ENCODE measurements around the gene RITA1.

RITA1 gene

DNA sequence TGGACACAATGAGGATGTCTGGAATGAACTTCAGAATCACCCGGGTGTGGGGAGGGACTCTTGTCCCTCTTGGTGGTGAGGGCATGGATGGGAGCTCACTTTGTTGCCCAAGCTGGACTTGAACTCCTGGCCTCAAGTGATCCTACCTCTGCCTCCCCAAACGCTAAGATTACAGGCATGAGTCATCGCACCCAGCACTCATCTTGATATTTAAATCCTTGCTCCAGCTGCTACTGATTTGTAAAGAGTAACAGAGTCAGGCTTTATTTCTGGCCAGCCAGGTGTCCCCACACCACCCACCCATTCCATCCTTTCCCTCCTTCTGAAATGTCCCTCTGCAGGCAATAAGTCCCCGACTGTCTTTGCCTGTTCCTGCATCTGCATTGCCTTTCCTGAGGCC, 5.2 kb upstream of the RITA1 start:
- no peak for DNase-seq

DNA sequence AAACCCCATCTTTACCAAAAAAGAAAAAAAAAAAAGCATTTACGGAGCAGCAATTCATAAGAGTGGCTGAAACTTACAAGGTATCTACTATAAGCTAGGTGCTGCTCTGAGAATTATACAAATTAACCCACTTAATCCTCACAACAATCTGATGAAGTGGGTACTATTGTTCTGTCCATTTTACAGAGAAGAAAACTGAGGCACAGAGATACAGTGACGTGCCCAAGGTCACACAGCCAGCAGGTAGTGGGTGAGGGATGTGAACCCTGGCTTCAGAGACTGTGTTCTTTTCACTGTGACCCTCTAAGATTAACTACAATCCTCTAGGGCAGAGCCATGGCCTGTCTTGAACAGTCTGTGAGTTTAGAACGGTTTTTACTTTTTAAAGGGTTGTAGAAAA, 3.5 kb upstream of the RITA1 start:
- no peak for DNase-seq

DNA sequence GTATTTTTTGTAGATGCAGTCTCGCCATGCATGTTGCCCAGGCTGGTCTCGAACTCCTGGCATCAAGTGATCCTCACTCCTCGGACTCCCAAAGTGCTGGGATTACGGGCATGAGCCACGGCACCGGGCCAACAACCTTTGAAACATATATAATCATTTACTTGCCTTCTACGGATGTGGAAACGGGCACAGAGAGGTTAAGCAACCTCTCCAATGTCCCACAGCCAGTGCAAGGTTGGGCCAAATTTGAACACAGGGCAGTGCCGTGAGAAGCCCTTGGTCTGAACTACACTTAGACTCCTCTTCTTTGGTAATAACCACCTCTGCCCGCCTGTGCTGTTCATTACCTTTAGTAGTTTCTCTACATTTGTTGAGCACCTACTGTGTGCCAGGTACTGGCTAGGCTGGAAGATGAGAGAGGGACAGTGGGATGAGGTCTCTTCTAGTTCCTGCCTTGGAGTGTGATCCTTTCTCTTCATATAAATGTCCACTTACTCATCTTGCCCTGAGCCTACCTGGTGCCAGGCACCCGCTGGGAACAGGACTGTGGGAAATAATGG, 2.4 kb upstream of the RITA1 start:
- no peak for DNase-seq

DNA sequence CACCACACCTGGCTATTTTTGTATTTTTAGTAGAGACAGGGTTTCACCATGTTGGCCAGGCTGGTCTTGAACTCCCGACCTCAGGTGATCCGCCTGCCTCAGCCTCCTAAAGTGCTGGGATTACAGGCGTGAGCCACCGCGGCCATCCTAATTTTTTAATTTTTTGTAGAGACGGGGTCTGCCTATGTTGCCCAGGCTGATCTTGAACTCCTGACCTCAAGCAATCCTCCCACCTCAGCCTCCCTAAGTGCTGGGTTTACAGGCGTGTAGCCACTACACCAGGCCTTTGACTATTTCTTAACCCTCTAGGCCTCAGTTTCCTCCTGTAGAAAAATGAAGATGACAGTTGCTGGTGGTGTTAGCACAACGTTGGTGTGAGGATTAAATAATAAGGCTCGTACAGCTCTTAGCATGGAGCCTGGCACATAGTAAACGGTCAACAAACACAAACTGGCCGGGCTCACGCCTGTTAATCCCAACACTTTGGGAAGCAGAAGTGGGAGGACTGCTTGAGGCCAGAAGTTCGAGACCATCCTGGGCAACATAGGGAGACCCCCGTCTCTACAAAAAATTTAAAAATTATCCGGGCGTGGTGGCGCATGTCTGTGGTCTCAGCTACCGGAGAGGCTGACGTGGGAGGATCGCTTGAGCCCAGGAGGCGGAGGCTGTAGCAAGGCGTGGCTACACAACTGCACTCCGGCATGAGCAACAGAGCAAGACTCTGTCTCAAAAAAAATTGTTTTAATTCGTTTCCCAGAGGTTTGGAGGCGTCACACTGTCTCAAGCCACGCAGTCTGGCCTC, 1.2 kb upstream of the RITA1 start:
- DNase-seq: peak in 1 of 2 experiments; percentile 75

DNA sequence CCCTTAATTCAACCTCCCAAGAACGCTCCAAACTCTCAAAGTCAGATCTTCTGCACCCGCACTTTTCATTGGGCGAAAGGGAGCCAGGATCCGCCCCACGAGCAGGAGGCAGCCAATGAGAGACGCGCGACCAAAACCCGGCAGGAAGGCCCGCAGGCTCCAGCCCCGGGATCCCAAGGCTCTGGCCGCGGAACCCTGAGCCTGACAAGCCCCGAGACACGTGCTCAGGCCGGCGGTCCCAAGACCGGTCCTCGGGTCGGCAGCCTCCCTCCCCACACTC, 681 bp upstream of the RITA1 start:
- DNase-seq: peak; percentile 82 to 85

DNA sequence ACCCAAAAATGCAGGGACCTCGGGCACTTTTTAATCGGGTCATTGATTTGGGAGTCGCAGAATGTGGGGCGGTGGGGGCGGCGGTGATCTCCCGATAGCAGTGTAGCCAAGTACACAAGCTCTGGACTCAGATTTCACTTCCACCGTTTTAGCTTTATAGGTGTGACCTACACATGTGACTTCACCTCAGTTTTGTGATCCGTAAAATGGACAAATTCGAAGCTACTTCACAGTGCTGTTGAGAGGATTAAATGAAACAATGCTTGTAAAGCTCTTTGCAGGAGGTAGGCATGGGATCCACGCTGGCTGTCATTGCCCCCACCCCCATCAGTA, 478 bp downstream of the RITA1 start:
- no peak for DNase-seq

DNA sequence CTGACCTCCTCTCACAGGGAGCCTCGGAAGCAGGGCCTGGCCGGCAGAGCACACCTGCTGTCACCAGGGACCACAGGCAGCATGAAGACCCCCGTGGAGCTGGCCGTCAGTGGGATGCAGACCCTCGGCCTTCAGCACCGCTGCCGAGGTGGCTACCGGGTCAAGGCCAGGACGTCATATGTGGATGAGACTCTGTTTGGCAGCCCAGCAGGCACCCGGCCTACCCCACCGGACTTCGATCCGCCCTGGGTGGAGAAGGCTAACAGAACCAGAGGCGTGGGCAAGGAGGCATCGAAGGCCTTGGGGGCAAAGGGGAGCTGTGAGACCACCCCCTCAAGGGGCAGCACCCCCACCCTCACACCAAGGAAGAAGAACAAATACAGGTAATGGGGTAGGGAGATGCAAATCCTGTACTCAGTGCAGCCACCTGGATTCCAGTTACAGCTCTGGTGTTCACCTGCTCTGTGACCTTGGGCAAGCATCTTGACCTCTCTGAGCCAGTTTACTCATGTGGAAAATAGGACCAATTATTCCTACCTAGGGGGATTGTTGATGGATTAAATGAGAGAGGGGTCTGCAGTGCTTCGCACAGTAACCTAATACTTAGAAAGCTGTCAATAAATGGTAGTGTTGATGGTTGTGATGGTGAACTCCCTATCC, 1.3 kb downstream of the RITA1 start:
- DNase-seq: no peak

DNA sequence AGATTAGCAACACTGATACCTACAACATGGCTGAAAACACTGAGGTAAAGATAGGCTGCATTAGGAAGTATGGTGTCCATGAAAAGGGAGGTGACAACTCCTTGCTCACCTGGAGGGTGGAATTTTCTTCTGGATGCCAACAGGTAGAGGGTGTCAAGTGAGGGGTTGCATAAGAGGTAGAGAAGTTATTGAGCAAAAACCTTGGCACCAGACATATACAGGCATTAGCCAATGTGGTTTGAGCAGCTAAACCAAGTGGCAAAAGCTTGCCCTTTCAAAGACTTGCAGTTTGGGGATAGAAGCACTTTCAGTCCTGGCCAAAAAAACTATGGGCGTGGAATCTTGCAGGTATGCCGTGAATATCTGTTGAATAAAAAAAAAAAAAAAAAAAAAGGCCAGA, 3.8 kb downstream of the RITA1 start:
- DNase-seq: no peak

DNA sequence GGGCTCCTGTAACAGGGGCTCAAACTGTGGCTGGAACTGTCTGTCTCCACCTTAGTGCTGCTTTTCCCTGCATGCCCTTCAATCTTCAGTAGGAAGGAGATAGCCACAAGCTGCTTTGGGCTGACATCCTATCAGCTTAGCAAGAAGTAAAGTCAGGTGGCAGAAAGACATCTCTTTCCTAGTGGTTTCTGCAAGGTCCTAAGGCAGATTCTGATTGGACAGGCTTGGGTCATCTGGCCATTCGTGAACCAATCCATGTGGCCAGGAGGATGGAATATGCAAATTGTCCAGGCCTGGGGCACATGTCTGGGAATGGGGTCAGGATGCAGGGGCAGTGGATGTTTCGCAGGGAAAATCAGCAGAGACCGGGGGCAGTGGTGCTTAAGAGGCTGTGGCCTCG, 5.2 kb downstream of the RITA1 start:
- no peak for DNase-seq

DNA sequence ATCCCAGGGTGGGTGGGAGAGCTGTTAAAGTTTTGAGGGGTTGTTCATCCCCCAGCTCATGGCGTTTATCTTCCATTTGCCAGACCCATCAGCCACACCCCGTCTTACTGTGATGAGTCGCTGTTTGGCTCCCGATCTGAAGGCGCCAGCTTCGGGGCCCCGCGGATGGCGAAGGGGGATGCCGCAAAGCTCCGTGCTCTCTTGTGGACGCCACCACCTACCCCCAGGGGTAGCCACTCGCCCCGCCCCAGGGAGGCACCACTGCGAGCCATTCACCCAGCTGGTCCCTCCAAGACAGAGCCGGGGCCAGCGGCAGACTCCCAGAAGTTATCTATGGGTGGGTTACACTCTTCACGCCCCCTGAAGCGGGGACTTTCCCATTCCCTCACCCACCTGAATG, 5.7 kb downstream of the RITA1 start:
- no peak for DNase-seq

DNA sequence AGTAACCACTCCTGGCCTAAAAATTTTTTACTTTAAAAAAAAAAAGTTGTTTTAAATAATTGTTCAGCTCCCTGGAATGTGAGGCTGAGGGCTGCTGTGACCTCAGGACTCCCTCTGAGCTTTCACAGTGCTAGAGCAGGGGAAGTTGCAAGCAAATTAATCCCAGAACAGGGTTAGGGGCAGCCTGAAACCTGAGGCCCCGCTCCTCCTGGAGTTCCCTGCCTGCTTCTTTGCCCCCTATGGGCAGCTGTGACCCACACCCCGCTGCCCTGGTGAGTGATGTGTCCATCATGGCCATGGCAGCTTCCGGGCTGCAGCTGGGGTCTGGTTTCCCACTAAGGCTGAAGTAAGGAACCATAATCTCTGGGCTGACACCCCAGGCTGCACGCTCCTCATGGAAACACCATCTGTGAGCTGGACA, 9.5 kb downstream of the RITA1 start:
- DNase-seq: no peak

DNA sequence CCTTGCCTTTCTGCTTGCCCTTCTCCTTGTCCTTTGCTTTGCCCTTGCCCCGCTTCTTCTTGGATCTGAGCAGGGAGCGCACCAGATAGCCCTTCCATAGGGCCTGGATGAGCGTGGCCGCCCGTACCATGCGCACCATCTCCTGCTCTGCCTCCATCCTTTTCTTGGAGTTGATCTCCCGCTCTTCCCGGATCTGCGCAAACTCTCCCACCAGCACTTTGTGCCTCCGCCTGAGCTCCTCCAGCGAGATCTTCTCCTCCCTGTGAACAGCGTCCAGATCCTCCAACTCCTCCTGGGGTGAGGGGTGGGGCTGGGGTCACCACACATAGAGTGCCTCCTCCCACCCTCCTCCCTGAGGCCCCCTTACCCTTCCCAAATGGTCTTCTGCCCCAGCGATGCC, 10.1 kb downstream of the RITA1 start:
- DNase-seq: no peak

DNA sequence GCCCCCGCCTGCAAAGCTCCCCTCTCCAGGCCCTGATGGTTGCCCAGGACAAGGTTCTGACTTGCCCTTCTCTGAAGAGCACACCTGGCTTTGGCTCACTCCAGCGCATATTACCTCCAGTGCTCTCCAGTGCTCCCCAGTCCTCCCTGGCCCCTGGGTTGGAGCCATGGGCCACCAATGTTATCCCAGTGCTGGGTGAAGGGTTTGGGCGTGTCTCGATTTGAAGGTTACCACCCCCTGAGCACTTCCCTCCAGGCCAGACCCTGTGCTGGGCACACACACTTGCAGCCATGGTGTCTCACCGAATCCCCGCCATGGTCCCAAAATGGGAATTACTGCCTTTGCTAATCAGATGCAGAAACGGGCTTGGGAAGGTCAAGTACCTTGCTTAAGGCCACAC, 11.1 kb downstream of the RITA1 start:
- DNase-seq: no peak

DNA sequence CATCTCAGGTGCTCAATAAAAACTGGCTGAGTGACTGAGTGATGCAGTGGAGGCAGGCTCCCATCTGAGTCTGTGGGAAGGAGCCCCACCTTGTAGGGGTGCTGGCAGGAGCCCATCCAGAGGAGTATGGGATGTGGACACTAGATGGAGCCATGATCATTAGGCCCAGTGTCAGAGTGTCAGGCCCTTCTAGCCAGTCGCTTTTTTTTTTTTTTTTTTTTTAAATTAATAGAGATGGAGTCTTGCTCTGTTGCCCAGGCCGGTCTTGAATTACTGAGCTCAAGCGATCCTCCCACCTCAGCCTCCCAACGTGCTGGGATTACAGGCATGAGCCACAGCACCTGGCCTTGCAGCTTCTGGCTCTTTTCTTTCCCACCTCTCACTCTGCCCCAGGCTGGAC, 11.5 kb downstream of the RITA1 start:
- DNase-seq: peak in 1 of 2 experiments; percentile 52

DNA sequence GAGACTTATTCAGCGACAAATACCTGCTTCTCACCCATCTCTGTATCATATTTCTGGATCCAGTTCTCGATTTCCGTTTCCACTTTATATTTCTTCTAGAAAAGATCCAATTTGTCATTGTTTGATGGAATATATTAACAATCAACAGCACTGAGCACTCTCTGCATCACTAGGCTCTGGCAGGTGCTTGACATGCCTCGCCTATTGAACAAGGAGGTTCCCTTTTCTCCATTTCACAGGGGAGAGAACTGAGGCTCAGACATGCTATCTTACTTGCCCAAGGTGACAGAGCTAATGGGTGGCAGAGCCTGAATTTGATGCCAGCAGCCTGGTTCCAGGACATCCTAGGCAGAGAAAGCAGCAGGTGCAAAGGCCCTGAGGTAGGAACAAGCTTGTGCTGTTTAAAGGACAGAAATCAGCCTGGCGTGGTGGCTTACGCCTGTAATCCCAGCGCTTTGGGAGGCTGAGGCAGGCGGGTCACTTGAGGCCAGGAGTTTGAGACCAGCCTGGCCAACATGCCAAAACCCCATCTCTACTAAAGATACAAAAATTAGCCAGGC, 12.1 kb downstream of the RITA1 start:
- no peak for DNase-seq

DNA sequence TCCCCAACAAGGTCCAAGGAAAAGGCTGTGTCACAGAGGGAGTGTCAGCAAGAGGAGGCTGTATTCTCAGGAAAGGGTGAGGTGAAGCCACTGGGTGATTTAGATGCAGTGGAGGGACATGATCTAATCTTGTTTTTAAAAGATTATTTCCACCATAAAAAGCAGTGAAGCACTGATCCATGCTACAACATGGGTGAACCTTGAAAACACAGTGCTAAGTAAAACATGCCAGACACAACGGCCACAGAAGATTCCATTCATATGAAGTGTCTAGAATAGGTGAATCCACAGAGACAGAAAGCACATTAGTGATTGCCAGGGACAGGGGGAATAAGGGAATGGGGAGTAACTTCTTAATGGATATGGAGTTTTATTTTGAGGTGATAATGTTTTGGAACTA, 12.8 kb downstream of the RITA1 start:
- no peak for DNase-seq

DNA sequence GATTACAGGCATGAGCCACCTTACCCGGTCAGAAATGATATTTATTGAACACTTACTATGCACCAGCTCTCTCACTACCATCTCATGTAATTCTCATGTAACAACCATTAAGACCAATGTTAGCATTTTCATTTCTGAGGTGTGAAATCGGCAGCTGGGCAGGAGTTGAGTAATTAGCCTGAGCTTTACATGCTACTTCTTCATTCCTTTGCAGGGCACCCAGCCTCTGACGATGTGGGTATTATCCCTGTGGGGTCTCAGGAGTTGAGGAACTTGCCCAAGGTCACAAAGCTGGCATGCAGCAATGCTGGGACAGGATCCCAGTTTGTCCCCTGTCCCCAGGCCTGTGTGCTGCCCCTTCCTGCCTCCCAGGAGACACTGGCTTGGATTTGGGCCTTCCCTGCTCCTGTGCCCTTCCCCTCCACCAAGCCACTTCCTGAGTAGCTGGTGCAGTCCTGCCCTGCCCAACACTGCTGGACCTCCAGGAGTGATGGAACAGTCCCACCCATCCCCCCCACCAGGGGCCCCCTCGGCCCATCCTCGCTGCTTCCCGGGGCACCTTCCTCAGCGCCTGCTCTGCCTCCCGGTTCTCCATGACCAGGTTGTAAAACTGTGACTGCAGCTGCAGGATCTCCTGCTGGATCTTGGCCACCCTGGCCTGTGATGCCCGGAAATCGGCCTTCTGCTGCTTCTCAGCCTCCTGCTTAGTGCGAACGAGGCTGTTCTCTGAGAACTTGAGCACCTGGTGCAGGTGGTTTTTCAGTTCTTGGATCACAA, 14.7 kb downstream of the RITA1 start:
- DNase-seq: no peak

DNA sequence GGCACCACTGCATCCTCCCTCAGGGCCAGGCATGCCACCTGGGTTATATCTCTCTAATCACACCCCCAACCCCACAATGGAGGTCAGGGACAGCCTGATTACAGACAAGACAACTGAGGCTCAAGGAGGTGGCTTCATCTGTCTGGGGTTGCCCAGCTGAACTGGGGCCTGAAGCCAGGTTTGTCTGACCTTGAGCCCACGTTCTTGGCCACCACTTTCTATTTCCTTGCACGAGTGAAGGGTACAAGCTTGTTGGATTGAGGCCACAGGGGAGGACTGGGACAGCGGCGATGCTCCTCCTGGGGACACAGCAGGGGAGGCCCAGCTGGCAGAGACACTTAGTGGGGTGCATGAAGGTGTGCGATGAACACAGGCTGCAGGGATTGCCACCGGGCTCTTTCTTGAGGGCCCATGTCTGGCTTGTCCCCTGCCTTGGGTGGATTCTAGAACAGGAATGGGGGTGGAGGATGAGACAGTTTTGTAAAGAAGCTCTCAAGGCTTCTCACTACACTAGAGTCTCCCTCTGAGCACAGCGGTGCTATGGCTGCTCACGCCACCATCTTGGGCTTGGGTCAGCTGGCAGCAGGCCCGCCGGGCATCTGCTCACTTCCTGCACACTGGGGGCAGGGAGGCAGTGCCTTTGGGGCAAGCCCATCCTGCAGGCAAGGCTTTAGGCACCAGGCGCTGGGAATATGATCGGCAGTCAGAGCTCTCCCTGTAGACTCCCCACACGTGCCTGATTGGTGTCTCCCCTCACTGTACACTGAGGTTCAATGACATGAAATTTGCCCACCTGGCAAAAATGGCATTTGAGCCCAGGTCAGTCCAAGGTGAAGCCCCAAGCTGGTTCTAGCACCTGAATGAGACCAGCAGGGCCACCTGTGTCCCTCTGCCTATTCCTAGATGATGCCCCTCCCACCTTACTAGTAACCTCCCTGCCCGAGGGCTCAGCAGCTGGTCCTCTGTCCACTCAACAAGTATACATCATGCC, 16.0 kb downstream of the RITA1 start:
- DNase-seq: no peak

DNA sequence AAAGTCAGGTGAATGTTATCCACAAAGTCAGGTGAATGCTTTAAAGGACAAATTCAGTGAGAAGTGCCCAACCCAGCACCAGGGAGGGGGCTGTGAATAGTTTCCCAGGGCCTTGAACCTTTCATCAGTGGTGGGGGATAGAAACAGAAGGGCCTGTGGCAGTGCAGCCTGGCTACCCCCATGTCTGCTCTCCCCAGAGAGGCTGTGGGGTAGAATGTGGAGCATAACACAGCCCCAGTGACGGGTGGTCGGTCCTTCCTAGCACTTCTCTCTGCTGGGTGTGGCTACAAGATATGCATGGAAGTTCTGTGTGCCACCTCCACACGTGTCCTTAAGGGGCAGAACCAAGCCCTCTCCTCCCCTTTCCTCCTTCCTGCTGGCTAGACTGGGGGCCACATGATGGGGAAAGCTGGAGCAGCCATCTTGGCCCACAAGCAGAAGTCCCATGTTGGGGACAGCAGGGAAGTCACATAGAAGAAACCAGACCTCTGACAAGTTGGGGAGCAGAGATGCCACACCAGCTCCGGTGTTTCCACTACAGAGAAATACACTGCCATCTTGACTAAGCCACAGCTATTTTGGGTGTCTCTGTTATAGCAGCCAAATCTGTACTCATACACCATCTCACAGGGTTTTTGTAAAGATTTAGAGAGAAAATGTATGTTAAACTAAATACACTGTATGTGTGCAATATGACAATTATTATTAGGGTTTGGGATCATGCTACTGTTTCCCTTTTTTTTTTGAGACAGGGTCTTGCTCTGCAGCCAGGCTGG, 17.0 kb downstream of the RITA1 start:
- no peak for DNase-seq

DNA sequence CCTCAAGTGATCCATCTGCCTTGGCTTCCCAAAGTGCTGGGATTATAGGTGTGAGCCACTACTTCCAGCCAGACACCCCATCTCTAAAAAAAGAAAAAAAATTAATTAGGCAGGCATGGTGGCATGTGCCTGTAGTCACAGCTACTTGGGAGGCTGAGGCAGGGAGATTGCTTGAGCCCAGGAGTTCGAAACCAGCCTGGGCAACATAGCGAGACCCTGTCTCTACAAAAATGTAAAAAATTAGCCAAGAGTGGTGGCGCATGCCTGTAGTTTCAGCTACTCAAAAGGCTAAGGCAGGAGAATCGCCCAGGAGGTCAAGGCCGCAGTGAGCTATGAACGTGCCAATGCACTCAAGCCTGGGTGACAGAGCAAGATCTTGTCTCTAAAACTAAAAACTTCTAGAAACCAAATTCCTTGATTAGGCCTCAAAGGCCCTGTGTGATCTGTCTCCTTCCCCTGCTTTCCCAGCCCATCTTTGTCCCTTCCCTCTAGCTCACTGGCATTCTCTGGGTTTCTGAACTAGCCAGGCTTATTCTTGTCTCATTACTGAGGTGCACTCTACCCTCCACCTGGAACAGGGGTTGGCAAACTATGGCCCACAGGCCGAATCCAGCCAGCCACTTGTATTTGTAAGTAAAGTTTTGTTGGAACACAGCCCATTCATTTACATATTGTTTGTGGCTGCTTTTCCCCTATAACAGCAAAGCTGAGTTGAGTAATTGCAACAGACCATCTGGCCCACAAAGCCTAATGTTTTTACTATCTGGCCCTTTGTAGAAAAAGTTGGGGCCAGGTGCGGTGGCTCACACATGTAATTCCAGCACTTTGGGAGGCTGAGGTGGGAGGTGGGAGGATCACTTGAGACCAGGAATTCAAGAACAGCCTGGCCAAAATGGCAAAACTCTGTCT, 18.6 kb downstream of the RITA1 start:
- no peak for DNase-seq

Measured in stimulated activated CD4-positive, alpha-beta T cell treated with anti-CD3 and anti-CD28 coated beads, Interleukin-4, amount 100 ng/mL, for 4 hours (primary cell).